ENCODE data around the gene AKAP6.

Gene AKAP6, protein sequence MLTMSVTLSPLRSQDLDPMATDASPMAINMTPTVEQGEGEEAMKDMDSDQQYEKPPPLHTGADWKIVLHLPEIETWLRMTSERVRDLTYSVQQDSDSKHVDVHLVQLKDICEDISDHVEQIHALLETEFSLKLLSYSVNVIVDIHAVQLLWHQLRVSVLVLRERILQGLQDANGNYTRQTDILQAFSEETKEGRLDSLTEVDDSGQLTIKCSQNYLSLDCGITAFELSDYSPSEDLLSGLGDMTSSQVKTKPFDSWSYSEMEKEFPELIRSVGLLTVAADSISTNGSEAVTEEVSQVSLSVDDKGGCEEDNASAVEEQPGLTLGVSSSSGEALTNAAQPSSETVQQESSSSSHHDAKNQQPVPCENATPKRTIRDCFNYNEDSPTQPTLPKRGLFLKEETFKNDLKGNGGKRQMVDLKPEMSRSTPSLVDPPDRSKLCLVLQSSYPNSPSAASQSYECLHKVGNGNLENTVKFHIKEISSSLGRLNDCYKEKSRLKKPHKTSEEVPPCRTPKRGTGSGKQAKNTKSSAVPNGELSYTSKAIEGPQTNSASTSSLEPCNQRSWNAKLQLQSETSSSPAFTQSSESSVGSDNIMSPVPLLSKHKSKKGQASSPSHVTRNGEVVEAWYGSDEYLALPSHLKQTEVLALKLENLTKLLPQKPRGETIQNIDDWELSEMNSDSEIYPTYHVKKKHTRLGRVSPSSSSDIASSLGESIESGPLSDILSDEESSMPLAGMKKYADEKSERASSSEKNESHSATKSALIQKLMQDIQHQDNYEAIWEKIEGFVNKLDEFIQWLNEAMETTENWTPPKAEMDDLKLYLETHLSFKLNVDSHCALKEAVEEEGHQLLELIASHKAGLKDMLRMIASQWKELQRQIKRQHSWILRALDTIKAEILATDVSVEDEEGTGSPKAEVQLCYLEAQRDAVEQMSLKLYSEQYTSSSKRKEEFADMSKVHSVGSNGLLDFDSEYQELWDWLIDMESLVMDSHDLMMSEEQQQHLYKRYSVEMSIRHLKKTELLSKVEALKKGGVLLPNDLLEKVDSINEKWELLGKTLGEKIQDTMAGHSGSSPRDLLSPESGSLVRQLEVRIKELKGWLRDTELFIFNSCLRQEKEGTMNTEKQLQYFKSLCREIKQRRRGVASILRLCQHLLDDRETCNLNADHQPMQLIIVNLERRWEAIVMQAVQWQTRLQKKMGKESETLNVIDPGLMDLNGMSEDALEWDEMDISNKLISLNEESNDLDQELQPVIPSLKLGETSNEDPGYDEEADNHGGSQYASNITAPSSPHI (N-terminal part only)

DNA sequence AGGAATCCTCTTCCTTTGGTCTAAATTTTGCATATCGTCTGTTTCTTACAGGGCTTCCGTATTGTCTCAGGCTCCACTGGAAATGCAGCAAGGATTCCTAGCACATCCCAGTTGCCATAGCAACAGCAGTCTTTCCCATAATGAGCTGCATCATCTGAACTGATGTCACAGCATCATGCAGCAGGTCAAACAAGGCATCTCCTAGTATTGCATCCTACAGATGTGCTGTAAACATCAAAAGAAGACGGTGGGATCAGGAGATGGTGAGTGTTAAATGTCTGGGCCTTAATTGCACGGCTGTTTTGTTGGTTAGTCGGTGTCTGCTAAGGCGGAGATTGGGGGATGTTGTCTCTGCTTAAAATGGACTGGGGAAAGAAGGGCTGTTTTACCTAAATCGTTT lies at the start of gene AKAP6:
Gene AKAP6, plus strand, starts transcription at position 153 of the 400 bp plus-strand sequence. CDS start 104,196 bp downstream, outside the sequence.
- FAIRE-seq (no peak), DNase-seq (ENCODE audit: insufficient read length, low spot score) (no peak)

DNA sequence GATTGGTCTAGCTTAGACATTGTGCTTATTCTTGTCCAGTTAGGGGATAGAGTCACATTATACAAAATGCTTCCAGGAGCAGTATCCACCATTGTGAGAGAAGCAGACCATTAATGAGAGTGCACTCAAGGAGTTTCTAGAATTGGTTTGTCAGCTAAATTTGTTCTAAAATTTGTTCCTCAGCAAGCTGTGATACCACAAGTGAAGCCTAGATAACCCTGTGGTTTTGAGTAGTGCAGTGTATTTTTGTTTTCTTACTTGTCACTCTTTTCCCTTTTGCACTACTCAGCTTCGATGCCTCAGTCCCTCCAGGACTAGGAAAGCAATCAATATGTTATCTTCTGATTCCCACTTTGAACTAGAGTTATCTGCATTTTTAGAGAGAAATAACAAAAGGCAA lies 42.5 kb upstream of the AKAP6 start:
- DNase-seq (ENCODE audit: insufficient read length, low spot score), result no peak
- FAIRE-seq, result no peak

DNA sequence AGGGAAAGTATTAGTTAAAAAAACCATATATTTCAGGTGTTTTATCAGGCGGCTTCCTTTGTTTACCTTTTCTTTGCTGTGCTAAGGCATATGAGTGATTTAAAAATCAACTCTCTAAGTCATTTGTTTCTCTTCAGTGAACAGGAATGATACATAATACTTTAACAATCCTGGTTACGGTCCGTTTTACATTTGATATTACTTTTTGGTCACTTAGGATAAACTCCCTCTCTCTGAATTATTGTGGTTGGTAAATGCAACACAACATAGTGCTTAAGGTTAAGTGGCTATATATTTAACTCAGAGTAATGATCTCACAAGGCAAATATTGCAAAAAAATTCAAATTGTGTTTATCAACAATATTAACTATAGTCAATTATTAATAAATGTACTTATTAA lies 32.7 kb upstream of the AKAP6 start:
- DNase-seq (ENCODE audit: insufficient read length, low spot score) (no peak), FAIRE-seq (no peak)

DNA sequence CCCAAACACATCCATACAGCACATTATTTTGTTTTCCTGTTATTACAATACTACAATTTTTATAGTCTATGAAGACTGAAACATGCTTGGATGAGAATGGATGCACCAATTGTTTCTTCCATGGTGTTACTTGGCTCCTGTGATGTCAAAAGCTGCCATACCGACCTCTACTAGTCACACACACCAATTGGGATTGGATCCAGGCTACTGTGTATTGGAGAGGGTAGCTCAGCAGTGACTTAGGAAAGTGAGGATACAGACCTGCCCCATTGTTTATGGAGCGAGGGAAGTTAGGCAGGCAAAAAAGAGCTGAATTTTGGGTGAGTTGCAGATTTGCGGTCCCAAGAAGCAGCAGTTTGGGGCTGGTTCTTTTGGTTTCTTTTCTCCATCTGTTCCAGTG lies 30.8 kb upstream of the AKAP6 start:
- no peak for DNase-seq (ENCODE audit: insufficient read length, low spot score)

DNA sequence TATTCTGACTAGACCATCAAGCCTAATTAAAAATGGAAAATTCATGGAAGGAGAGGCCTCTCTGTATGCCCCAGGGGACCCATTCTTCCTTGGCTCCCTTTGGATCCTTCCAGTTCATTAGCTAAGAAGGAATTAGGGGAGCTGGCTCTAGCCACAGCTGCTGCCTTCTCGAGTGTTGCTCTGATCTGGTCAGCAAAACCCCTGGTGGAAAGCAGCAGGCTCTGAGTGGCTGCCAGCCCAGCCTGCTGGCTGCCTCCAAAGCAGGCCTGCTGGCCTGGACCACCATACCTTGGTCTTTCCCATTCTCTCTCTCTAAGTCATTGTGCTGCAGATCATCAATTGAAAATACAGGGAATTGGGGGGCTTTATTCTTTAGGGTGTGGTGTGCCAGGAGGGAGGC lies 29.0 kb upstream of the AKAP6 start:
- no peak for DNase-seq (ENCODE audit: insufficient read length, low spot score)
- FAIRE-seq, result no peak

More for the DNA sequence above, 30.8 kb upstream of the AKAP6 start:
- no peak for FAIRE-seq

DNA sequence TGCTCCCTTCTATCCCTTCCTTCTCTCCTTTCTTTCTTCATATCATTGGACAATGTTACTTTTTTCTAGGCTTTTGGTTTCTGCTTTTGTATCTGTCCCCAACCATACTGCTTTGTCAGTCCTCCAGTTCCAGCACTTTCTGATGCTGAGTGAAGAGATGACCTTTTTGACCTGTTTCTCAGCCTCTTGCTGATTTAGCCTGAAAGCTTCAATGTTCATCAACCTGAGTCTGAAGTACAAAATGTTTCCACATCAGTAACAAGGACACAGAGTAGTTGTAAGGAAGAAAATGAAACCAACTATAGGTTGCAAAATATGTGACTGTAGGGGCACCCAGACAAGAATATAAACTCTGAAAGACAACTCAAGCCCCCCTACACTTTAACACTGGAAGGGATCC lies 25.2 kb upstream of the AKAP6 start:
- DNase-seq (ENCODE audit: insufficient read length, low spot score) (no peak), FAIRE-seq (no peak)

DNA sequence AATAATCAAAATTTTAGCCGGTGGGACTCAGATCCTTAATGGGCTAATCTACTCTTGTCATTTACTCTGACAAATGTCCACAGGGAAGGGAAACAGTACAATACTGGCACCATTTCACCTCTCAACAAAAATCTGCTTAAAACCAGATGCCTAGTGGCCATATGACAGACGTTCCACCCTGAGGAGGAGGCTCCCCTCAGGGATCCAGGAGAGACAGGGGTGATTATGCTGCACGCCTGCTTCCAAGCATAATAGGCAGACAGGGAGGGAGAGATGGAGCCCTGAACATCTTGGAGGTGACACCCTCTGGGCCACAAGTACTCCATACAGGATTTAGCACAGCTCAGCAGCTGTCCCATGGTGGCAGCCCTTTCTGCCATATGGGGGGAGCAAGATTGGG lies 24.8 kb upstream of the AKAP6 start:
- DNase-seq (ENCODE audit: insufficient read length, low spot score) (no peak), FAIRE-seq (no peak)

DNA sequence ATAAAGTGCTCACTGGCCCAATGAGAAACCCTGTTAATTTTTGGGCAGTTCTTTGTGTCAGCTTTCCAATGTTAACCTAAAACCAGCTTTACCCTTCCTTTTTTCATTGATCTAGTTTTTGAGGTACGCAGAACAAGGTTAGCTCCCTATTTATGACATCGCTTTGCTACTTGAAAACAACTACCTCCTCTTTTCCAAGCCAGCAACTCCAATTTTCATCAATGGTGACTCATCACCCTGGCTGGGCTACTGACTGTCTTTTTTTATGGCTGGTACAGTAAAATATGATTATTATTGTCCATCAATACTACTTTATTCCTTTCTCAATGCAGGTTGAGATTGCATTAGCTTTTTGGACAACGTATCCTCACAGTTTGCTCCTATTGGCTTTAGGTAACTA lies 22.5 kb upstream of the AKAP6 start:
- no peak for FAIRE-seq
- DNase-seq (ENCODE audit: insufficient read length, low spot score), result no peak

DNA sequence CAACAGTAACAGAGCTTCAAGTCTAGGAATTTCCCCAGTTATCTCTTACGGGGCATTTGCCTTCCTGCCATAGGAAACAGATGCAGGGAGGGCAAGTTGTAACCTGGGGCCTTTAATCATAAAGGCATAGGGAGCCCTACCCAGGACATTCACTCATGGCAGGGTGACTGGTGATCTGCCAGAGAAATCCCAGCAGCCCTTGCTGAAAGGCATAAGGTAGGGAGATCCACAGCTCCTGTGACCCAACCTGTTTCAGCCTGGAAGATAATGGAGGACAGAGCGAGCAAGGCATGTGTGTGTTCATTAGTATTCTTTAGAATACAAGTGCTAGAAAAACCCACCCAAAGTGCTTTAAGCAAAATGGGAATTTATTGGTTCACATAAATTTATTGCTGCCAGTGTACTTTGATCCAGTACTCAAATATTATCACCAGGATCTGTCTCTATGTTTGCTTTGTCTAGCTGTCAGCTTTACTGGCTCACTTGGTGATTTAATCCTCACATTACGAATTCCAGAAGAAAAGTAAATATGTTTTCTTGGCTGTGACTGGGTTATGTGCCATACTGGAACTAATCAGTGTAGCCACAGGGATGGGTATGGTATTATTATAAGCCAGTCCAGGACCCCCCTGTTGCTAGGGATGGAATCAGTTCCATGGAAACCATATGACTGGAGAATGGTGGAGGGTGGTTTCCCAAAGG lies 21.1 kb upstream of the AKAP6 start:
- DNase-seq (ENCODE audit: insufficient read length, low spot score), result no peak

DNA sequence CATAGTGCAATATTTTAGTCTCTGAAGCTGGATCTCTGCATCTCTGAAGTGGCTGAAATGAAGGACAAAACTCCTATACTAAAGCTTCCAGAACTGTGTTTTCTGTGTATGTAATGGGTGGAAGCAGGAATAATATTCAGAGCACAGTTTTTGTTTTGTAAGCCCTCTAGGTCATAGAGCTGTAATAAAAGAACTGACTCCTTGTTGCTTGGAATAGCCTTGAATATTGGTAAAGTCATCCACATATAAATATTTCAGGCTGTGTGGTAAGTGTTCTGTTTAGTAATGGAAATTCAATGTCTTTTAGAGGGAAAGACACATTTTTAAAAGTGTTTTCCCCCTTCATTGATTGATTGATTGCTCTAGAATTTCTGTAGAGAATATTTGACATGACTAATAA lies 18.2 kb upstream of the AKAP6 start:
- FAIRE-seq (no peak), DNase-seq (ENCODE audit: insufficient read length, low spot score) (no peak)

More for the DNA sequence above, 21.1 kb upstream of the AKAP6 start:
- no peak for FAIRE-seq

DNA sequence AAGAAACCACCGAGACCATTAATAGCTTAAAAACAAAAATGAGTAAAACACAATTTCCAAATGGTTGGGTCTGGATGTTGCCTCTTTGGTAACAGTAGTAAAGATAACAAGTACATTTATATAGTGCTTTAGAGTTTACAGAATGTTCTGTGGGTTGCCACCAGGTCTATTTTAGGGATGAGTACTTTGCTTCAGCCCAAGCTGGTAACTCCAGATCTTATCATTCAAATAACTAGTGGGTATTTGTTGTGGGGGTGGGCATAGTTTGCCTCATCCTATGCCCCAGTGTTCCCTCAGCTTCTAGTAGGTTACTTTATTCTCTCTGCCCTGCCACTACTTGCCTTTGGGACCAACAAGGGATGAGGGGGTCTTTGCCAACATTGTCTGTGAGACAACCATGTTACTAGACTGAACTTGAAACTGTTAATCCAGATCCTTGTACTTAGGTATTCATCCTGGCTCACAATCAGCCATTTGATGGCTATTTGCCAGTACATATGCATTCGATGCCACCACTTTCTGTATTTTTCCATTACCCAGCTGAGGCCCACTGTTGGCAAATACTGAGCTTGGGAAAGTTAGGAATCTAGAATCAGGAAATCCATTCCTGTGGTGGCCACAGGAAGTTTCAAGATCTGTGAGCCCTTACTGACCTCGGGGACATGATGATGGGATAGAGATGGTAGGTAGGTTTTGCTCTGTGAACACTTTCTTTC lies 17.6 kb upstream of the AKAP6 start:
- DNase-seq (ENCODE audit: insufficient read length, low spot score) (no peak), FAIRE-seq (no peak)

DNA sequence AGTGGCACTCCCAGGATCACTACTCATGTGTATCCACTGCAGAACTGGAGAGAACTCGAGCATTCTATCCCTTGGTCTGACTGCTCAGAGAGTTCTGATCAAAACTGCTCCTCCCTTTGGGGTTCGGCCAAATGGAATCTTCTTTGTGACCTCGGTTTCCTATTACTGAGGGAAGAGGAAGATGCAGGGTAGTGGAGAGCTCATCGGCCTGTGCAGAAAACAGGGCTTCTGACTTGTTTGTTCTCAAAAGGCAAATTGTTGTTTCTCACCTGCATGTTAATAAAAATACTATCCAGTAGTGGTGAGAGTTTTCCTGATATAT lies 17.1 kb upstream of the AKAP6 start:
- DNase-seq (ENCODE audit: insufficient read length, low spot score) (no peak), FAIRE-seq (no peak)

DNA sequence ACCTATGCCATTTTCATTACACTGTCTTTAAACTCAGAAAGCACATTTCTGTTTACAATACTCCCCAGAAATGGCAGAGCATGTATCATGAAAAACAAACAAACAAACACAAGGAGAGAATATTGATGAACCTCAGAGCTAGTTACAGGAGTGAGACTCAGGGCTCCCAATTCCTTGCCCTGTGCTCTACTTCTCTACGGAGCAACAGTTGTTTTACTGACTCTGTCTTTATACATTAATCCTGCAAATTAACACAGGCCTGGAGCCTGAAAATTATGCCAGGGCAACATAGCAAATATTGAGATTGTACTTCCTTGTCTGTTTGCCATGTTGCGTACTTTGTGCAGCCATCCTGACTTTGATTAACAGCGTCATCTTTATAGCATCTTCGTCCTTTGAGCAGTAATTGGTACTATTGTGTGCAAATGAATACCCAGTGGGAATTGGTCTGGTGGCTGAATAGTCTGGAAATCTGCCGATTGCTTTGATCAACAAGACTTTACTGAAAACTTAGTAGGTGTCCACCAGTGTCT lies 15.2 kb upstream of the AKAP6 start:
- FAIRE-seq, result no peak
- no peak for DNase-seq (ENCODE audit: insufficient read length, low spot score)

DNA sequence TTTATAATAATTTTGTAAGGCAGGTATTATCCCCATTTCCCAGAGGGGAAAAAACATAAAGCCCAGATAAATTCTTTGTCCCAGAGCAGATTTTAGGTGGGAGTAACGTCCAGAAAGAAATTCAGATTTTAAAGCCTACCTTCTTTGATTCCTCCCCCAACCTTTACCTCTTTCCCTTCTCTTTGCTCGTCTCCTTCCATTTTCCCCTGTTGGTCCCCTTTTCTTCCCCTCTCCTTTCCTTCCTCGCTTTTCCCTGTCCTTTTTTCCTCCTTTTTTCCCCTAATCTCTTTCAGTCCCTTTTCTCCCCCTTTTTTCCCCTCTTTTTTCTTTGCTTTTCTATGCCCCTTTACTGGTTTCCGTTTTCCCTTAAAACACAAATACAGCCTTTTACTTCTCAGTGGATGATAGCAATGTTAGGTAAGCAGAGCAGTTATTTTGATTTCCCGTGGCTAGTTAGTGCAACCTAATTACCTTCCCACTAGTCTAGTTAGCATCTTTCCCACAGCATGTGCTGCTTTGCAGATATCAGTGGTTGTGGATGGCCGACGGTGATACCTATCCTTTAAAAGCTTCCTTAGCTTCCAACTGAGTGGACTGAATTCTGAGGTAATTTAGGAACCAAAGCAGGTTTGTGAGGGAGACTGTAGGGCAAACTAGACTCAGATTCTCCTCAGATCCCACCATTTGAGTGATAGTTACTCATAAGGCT lies 10.9 kb upstream of the AKAP6 start:
- DNase-seq (ENCODE audit: insufficient read length, low spot score), result no peak
- FAIRE-seq, result no peak

DNA sequence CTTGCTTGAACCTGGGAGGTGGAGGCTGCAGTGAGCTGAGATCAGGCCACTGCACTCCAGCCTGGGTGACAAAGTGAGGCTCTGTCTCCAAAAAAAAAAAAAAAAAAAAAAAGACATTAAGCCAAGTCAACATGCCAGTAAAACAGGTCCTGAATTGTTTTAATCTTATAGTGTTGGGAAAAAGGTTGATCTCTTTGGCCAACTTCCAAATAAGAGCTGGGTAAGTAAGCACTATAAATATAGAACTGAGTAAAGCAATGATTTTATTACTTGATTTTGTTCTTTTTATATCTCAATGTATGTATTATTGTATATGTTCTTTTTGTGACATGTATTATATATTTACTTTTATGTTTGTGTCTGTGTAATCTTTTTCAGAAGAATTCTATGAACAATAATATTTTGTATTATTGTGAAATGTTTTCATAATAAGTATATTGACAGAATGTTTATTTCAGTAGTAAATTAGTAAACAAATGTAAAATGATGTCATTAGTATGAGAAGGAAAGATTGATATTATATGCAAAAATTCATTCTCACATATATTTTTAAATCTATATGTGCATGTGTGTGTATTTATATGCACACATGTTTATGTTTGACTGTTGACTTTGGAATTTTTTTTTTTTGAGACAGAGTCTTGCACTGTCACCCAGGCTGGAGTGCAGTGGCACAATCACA lies 9.6 kb upstream of the AKAP6 start:
- FAIRE-seq (no peak), DNase-seq (ENCODE audit: insufficient read length, low spot score) (no peak)

DNA sequence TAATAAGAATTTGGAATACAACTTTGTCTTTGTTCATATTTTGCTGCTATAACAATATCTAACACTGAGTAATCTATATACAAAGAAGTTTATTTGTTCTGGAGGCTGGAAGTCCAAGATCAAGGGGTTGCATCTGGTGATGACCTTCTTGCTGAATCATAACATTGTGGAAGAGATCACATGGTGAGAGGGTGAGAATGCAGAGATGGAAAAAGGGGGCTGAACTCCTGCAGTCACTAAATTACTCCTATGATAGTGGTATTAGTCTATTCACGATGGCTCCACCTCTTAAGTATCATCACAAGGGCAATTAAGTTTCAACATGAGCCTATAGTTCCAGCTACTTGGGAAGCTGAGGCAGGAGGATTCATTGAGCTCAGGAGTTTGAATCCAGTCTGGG lies 4.5 kb upstream of the AKAP6 start:
- DNase-seq (ENCODE audit: insufficient read length, low spot score) (no peak), FAIRE-seq (no peak)

DNA sequence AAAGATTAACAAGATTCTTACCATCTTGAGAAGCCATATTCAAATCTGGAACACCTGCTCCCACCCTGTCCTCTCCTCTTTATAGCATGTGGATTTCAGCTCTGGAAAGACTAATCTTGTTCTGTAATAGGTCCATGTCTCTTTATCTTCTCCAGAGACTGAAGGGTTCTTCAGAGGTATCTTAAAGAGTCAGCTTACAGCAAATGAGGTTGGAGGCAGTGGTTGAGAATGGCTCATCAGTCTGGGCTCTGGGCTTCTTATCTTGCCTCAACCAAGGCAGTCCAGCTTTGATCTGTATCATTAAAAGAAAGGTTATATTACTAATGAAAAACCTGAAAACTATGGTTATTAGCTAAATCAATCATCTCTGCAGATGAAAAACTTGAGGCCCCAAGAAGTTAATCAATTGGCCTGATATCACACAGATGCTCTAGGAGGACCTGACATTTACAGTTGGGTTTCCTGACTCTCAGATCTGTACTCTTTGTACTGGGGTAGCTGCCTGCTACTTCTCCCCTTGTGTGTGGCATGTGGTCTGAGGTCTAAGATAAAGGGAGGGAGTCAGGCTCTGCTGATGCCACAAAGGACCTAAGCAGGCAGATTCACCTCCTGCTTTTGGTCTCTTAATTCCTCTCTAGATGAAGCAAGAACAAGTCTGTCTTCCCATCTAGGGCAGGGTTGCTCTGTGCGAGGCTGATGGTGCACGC lies 1.7 kb upstream of the AKAP6 start:
- DNase-seq (ENCODE audit: insufficient read length, low spot score), result no peak
- FAIRE-seq, result no peak
